ENCODE results near the gene PLAA.
A peak's percentile ranks its signal among the peaks of the same experiment; 100 is the strongest.

Gene PLAA

DNA sequence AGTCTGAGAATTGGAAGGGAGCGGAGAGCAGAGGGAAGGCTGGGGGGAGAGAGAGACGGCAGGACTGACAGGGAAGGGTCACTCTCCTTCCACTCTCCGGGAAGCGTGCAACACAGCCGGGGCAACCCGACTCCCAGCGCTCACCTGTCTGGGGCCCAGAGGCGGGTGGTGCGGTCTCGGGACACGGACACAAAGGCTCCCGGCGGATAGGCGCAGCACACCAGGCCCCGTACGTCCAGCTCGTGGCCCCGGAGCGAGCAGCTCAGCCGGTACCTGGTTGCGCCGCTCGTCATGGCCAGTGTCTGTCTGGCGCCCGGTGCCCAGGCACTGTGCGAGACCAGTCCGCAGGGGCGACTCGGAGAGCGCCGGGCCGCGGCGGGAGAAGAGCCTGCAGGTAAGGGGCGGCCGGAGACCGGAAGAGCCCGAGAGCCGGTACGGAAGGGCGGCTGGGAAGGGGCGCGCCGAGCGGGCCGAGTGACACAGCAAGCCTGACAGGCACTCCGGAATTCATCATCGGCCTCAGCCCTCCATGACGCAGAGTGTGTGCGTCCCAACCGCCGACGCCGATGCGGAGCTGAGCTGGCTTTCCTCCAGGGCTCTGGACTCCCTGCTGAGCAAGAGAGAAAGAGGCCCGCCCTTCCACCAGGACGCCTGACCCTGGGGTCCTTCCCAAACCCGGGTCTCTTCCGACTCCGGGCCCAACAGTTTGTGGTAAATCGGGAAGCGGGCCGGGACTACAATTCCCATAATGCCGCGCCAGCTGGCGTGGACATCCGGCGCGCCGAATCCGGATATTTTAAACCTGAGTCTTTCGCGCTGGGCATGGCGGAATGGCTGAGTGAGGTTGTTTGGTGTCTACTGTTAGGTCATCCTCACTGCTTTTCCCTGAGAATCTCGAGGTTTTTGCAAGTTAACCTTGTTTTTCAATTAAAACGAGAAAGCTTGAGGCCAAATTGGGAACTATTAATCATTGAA is at the start of gene PLAA:
Gene PLAA (minus strand): TSS at position 490 of the 975 bp plus-strand sequence. CDS start 197 bp downstream, at position 293.
- DNase-seq = peak; percentile 86

GRCh38 chr9:26995810-26996209 is 48.8 kb upstream of the PLAA start:
- no peak for DNase-seq

- no peak for DNase-seq
Measured at GRCh38 chr9:26983340-26983739, 36.3 kb upstream of the PLAA start.

DNA sequence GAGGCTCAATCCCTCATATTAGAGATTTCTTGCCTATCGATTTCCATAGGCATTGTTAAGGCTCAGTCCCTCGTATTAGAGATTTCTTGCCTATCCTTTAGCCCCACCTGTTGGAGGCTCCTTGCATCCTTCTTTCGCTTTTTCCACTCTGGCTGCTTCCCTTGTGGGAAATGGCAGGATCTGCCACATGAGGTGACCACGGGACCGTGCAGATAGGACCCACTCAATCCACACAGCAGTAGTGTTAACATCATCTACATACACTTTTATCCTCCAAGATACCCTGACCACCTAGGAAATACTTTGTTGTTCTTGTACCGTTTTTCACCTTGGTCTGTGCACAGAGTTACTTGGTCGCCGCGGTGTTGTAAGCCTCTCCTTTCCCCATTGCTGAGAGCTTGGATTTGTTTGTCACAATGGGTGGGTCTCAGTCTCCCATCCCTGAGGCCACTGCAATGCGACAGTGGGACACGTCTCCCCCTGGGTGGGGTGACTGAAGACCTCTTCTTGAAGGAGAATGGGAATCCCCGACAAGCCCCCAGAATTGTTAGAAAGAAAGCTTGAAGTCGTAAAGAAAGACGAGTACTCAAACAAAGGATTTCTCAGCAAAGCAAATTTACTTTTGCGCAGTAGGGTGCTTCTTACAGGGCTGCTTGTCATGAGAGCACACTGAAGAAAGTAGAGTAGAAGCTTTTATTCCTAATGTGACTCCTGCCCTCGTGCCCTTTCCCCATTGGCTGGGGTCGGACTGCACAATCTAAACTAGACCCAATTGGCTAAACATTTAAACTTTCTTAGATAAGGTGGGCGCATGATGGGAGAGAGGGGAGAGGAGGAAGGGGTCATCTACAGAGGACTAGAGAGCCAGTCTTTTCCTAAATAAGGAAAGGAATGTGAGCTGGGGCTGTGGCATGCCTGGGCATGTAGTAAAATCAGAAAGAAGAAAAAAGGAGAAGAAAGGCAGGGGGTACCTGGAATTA is 29.0 kb upstream of the PLAA start:
- peak; percentile 33 for DNase-seq

DNA sequence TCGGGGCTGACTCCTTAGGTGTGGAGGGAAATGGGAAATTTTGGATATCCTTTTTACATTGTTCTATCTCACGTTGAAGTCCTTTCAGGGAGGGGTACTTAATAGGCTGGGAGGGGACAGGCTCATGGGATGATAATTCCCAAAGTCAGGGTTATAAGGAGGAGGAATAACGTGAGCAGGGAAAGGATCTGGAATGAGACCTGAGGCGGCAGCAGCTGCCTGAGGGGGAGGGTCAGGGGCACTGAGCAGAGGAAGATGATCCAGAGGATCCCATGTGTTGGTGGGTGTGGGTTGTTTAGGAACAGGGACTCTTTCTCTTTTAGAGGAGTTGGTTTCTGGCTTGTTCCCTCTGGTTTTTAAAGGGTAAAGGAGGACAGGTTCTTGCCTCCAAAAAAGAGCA is 27.9 kb upstream of the PLAA start:
- DNase-seq = no peak

DNA sequence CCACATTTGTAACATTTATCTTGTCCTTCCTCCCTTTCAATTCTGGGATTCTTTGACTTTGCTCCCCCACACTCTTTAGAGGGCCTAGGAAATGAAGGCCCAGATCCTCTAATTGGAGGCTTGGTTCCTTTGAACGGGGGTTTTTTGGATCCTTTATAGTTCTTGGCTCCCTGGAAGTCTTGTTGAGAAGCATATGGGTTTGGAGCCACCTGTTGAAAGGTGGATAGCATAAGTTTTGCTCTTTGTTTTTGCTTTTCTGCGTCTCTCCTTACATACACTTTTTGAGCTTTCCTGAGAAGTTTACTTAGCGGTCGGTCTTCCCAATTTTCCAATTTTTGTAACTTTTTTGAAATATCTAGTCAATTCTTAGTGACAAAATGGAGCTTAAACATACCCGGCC is 26.9 kb upstream of the PLAA start:
- DNase-seq = no peak

DNA sequence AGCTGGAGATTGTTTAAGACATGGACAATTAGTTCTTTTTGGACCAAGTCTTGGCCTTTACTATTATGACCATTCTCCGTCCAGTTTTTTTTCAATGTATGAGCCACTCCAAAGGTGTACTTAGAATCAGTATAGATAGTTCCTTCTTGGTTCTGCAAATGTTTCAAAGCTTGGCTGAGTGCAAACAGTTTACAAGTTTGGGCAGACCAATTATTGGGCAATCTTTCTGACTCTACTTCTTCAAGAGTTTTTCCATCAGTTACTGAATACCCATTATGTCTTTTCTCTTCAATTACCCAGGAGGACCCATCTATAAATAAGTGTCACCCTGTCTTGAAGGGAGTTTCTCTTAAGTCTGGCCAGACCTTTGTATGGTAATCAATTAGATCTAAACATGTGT is 24.7 kb upstream of the PLAA start:
- DNase-seq = no peak

DNA sequence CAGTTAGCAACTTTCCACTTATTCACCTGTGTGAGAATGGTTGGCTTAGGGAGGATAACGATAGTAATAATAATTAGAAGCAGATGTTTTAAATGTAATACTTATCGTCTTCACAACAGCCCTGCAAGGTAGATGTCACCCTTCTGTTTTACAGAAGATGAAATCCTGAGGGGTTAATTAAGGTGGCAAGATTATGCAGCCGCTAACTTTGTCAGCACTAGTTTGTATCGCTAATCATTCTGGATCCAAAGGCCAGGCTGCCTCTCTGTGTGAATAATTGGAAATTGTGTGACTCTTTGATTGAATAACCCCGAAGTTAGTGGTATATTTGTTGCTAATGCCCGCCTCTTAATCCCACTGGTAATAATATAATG is 9.8 kb upstream of the PLAA start:
- no peak for DNase-seq

DNA sequence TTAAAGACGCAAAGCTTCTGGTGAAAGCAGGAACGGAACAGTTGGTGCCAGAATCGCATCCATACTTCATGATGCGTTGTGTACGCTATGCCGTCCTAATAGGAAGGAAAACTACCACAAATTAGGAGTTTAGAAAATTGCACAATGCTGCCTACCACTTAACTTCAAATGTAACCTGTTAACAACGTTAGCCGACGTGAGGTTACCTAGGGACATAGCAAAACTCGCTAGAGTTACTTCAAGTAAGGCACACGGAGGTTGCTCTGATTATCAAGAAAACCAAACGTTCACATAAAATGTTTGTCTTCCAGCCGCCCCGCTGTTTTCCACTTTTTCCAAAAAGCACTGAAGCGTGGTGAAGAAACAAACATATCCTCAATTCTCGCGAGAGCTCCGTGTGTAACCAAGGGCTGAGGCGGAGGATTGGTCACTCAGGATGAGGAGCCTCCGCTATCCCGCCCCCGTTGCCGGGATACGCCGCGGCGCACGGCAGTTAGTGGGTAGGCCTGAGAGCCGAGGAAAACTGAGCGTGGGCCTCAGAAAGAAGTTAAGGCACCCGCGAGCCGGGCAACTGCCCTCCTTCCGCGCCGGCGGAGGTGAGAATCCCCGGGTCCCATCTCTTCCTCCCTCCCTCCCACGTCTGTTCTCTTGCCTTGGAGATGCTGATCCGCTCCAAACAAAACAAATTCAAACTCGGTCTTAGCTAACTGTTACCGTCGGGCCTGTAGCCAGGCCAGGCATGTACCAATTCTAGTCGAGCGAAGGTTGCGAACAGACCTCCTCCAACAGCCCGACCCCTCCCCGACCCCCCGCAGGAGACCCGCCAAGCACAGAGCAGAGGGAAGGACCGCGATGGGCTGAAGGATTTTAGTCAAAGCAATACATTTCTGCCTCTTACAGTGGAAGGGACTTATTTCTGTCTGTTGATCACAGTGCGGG is 9.1 kb upstream of the PLAA start, which contains the start of gene IFT74:
Gene IFT74 (plus strand): TSS at position 492 of the 939 bp plus-strand sequence. CDS start 5,556 bp downstream, outside the sequence.
- DNase-seq = peak; percentile 95

GRCh38 chr9:26955222-26955903 is 8.3 kb upstream of the PLAA start:
- no peak for DNase-seq

DNA sequence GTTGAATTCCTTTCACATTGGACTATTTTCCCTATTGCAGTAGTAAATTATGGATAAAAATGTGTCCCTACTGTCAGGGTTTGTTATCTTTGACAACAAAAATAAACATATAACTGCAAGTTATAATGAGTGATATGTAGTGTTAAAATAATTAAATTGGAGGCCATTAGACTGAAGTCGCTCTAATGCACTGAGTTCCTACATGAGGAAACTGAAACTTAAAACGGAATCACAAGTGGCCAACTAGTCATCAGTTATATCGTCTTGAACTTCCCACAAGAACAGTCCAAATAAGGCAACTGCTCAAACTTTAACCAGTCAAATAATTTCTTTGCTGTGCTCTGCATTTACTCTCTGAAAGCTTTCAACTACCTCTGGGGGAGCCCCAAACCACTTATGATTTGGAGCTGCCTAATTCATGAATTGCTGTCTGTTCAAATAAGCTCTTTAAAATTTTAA is 7.0 kb upstream of the PLAA start:
- DNase-seq = peak; percentile 39

DNA sequence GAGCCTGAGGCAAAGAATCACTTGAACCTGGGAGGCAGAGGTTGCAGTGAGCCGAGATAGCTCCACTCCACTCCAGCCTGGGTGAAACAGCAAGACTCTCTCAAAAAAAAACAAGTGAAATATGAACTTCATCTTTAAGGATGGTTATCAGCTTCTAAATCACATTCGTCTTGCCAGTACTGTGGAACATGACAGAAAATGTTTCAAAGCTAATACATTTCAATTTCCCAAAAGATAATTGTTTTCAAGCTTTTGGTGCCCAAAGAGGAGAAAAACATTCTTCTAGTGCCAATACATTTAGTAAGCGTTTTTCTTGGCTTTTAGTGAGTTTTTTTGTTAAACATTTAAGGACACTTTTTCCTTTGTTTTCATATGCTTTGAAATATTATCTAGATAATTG is 4.8 kb upstream of the PLAA start:
- DNase-seq = no peak

- no peak for DNase-seq
Measured at GRCh38 chr9:26950521-26950920, 3.5 kb upstream of the PLAA start.

DNA sequence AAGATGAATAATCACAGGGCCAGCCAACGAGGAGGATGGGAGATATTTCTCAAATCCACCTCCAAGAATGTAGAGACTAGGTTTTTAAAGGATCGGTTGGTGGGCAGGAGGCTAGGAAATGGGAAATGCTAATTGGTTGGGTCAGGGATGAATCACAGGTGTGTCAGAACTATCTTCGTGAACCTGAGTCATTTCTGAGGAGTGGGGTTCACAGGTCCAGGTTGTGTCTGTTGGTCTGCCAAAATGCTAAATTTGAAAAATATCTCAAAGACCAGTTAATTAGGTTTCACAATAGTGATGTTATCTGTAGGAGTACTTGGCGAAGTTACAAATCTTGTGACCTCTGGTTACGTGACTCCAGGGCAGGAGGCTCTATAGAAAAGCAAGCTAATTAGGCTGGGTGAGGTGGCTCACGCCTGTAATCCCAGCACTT is 2.6 kb upstream of the PLAA start:
- DNase-seq = no peak

- DNase-seq = no peak
Measured at GRCh38 chr9:26947736-26948135, 694 bp upstream of the PLAA start.

GRCh38 chr9:26945591-26945990 is 1.5 kb downstream of the PLAA start:
- no peak for DNase-seq

GRCh38 chr9:26940779-26941178 is 6.3 kb downstream of the PLAA start:
- no peak for DNase-seq

DNA sequence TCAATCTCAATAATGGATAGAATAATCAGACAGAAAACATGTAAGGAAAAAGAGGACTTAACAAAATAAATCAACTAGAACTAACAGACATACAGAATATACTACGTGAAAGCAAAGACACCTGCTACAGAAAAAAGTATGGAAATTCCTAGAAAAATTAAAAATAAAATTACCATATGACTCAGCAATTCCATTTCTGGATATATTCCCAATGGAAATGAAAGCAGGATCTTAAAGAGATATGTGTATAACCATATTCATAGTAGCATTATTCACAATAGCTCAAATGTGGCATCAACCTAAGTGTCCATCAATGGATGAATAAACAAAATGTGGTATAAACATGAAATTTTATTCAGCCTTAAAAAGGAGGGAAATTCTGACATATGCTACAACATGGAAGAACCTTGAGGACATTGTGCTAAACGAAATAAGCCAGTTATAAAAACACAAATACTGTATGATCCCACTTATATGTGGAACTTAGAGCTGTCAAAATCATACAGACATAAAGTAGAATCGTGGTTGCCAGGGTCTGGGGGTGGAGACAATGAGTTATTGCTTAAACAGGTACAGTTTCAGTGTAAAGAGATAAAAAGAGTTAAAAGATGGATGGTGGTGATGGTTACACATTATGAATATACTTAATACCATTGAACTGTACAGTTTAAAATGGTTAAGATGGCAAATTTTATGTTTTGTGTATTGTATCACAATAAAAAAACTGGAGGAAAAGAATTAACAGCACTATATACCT is 6.9 kb downstream of the PLAA start:
- DNase-seq = no peak

GRCh38 chr9:26937816-26938371 is 9.1 kb downstream of the PLAA start:
- no peak for DNase-seq

- no peak for DNase-seq
Measured at GRCh38 chr9:26935847-26936246, 11.2 kb downstream of the PLAA start.

All from CD4-positive, alpha-beta T cell treated with Interleukin-10 for 1 hour (primary cell).